HG03060 (cell line): ENCODE measurements around the gene IRAK4.

ENCODE experiments used
- ATAC-seq: cut with Tn5 transposase; IDR thresholded peaks from one replicate; pipeline ENCODE4 v1.9.1; 2021; ENCODE audit warnings: low read depth, moderate number of reproducible peaks; ENCODE audit not compliant: unreplicated experiment

The IRAK4 gene

DNA sequence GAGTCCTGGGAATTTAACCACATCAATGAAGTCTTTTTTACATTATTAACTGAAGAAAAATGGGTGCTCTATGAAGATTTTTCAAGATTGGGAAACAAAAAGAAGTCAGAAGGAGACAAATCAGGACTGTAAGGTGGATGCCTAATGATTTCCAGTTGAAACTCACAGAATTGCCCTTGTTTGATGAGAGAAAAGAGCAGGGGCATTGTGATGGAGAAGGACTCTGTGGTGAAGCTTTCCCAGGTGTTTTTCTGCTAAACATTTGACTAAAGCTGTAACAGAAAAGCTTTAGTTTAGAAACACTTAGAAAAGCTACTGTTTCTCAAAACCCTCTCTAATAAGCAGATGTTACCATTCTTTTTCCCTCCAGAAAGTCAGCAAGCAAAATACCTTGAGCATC lies 5.8 kb downstream of the IRAK4 start:
- ATAC-seq = no peak

- ATAC-seq = no peak
Measured at GRCh38 chr12:43766291-43766690, 7.5 kb downstream of the IRAK4 start.

- ATAC-seq = no peak
Measured at GRCh38 chr12:43776498-43776897, 17.7 kb downstream of the IRAK4 start.

- no peak for ATAC-seq
Measured at GRCh38 chr12:43786899-43787693, 28.3 kb downstream of the IRAK4 start.

DNA sequence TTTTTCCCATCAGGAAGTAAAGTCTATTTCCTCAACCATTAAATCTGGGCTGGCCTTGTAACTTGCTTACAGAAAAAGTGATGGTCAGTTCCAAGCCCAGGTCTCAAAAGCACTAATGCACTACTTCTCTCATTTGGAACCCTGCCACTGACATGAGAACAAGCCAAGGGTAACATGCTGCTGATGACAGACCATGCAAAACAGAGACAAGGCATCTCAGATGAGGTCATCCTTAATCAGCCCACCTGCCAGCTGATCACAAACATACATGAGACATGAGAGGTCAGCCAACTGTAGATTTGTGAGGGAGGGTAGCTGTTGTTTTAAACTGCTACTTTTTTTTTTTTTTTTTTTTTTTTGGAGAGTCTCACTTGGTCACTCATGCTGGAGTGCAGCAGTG lies 31.2 kb downstream of the IRAK4 start:
- no peak for ATAC-seq

GRCh38 chr12:43795716-43796280 lies 37.0 kb downstream of the IRAK4 start:
- ATAC-seq = no peak

DNA sequence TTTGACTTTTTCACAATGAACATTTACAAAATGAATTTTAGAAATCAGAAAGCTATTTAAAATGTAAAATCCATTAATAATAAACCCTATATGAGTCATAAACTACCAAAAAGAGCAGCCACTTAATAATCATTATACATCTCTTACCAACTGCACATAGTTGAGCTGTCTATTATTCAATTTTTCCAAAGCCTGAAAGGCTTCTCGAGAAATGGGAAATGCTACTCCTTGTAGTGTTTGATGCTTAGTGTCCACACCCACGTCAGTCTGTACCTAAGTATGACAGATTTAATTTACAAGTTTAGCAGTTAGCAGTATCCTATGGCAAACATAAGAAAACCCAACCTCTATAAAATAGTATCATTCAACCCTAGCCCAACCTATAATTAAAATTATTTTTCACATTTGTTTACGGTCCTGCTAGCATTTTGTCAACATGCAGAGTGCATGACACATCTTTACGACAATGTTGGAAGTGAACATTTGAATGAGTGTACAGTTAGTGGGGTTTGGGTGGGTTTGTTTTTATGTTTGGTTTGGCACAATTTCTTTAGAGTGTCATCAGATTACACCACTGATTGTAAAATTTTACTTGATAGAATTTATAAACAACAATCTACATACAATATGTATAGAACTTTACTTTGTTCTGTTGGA lies 38.9 kb downstream of the IRAK4 start:
- ATAC-seq = no peak

- ATAC-seq = no peak
Measured at GRCh38 chr12:43805149-43805859, 46.6 kb downstream of the IRAK4 start.

GRCh38 chr12:43805860-43806736 lies 47.3 kb downstream of the IRAK4 start, which contains the start of gene TWF1:
Gene TWF1, minus strand, starts transcription at chr12:43806317. Its CDS starts 72 bp downstream, at chr12:43806245.
- peak; percentile 59 for ATAC-seq

GRCh38 chr12:43806737-43807072 lies 48.0 kb downstream of the IRAK4 start:
- no peak for ATAC-seq

DNA sequence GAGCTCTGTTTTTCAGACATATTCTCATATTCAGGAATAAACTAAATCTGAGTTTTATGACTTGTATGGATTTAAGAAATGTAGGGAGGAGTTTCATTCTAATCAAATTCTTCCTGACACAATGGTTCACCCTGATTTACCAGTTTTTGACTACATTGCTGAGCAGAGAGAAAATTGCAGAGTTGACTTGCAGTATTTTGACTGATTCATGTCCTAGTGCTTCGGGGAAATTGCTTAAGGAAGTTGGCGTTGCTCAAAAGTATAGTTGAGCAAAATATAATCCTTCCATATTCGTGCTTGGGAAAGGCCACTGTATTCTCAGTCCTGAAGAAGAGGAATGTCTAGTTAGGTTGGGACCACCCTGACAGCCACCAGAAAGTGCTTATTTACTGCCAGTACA lies 48.6 kb downstream of the IRAK4 start:
- ATAC-seq = no peak

DNA sequence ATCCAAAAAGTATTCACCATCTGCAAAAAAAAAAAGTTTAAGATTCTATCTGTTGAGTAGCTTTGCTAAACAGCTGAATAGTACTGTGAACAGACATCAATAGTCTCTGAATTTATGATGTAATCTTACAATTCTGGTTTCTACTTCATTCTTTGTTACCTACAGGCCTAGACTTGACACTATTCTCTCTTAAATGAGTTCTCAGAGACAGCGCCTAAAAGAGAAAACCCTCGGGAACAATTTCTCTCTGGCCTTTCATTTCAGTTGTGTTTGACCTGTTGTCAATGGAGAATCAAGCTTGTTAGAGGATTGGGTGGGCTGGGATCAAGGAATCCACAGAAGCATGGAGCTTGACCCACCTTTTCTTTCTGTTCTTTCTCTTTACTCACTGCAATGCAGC lies 53.3 kb downstream of the IRAK4 start:
- ATAC-seq = no peak

DNA sequence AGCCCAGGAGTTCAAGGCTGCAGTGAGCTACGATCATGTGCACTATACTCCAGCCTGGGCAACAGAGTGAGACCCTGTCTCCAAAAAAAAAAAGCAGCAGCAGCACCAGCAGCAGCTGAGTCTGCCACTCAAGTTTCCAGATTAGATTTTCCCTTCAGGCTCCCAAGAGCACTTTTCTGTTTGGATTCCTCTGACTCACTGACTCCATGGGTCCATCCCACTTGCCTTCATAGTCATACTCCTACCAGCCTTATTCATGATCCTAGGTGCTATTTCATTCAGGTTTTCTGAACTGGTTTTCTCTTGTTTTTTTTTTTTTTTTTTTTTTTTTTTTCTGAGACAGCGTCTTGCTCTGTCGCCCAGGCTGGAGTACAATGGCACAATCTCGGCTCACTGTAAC lies 54.2 kb downstream of the IRAK4 start:
- ATAC-seq = no peak

DNA sequence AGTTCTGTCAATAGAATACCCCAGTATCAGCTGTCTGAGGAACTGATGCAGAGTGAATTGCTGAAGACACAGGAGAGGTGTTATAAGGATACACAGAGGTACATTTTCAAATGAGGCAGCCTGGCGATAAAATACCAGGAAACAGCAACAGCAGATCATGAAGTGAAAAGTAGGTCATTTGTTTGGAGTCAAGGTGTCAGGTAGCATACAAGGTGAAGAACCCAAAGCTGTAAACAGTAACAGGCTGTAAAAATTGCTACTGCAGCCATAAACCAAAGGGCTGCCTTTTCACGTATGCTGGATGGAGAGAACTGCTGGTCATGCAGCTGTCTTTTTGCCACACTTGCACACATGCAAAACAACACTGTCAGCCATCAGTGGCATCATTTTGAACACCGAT lies 56.7 kb downstream of the IRAK4 start:
- ATAC-seq = no peak

DNA sequence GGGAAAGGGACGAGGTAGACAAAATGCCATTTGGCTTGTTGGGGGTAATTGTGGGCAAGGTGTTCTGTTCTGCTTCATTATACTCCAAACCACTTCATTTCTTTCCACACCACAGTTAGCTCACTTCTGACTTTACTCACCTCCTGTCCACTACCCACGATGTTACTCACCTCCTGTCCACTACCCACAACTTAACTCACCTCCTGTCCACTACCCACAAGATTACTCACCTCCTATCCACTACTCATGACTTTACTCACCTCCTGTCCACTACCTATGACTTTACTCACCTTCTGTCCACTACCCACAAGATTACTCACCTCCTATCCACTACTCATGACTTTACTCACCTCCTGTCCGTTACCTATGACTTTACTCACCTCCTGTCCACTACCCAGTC lies 57.4 kb downstream of the IRAK4 start:
- ATAC-seq = no peak

- no peak for ATAC-seq
Measured at GRCh38 chr12:43824207-43824775, 65.5 kb downstream of the IRAK4 start.

GRCh38 chr12:43826681-43827080 lies 67.9 kb downstream of the IRAK4 start:
- no peak for ATAC-seq

- ATAC-seq = no peak
Measured at GRCh38 chr12:43827093-43827492, 68.3 kb downstream of the IRAK4 start.

GRCh38 chr12:43832463-43833168 lies 73.9 kb downstream of the IRAK4 start:
- no peak for ATAC-seq
